Mammary epithelial cell (primary cell): Measurements from ENCODE around the gene TMEM209.

Experiments
- EZH2 ChIP-seq: IDR thresholded peaks from 2 replicates; pipeline ENCODE4 v1.6.1; 2012; ENCODE audit warnings: low read length, inconsistent platforms, borderline replicate concordance
- TF ChIP-seq, protein P1 (sequence below), 2 donors: IDR thresholded peaks in 1 of 2; conservative IDR thresholded peaks in 1 of 2; 2 replicates each; pipeline ENCODE4 v1.5.1; 2011 to 2012; ENCODE audit warnings: inconsistent platforms in 2 of 2, low read length in 2 of 2, mild to moderate bottlenecking in 2 of 2, control low read depth in 1 of 2, low read depth in 1 of 2; ENCODE audit not compliant: insufficient read depth in 1 of 2; ENCODE audit errors: extremely low read depth in 1 of 2

DNA sequence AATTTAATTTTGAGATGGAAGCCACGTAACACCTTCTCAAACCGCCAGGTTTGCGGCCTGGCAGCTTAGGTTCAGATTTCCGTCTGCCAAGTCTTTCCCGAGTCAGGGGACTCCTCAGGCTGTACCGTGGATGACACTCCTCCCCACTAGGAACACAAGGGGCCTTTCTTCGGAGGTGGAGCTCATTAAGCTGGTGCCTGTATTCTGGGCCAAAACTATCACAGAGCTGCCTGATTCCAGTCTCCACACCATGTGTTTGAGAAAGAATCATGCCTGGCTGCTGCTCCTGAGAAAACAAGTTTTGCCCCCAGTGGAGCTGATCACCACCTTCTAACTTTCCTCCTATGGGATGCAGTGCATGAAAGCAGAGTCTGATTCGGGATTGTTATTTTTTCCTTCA is 44.8 kb downstream of the TMEM209 start:
- TF ChIP-seq EZH2 = no peak
- TF ChIP-seq, protein P1, sequence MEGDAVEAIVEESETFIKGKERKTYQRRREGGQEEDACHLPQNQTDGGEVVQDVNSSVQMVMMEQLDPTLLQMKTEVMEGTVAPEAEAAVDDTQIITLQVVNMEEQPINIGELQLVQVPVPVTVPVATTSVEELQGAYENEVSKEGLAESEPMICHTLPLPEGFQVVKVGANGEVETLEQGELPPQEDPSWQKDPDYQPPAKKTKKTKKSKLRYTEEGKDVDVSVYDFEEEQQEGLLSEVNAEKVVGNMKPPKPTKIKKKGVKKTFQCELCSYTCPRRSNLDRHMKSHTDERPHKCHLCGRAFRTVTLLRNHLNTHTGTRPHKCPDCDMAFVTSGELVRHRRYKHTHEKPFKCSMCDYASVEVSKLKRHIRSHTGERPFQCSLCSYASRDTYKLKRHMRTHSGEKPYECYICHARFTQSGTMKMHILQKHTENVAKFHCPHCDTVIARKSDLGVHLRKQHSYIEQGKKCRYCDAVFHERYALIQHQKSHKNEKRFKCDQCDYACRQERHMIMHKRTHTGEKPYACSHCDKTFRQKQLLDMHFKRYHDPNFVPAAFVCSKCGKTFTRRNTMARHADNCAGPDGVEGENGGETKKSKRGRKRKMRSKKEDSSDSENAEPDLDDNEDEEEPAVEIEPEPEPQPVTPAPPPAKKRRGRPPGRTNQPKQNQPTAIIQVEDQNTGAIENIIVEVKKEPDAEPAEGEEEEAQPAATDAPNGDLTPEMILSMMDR (conservative IDR thresholded peaks at IDR 0.05 in 1 of 2, IDR thresholded peaks at IDR 0.05 in 1 of 2; ENCODE audit: extremely low read depth in 1 of 2, insufficient read depth in 1 of 2, low read depth in 1 of 2, low read length in 2 of 2) = no peak
